ENCODE measurements around the gene POLN.

The POLN gene

GRCh38 chr4:2054217-2054616, 187.7 kb downstream of the POLN start:
- ChIA-PET POLR2A (no interaction called here), CTCF (no interaction called here)
- TF ChIP-seq CTCF (IDR thresholded peaks at IDR 0.05; ENCODE audit: control extremely low read depth, extremely low read depth, low read depth, missing control alignments), result no peak
- DNase-seq (ENCODE audit: extremely low spot score), result no peak

- ChIA-PET CTCF (interaction anchor here (1.4 kb wide), 1 partner anchor 41 kb away, joined by 3 read pairs; no protein-coding TSS in a partner anchor), POLR2A (no interaction called here)
- TF ChIP-seq CTCF (IDR thresholded peaks at IDR 0.05; ENCODE audit: control extremely low read depth, extremely low read depth, low read depth, missing control alignments), result no peak
- DNase-seq (ENCODE audit: extremely low spot score), result no peak
These were observed 190.8 kb downstream of the POLN start for GRCh38 chr4:2051086-2051485.

GRCh38 chr4:2049811-2050210, 192.1 kb downstream of the POLN start:
- DNase-seq (ENCODE audit: extremely low spot score), result no peak
- TF ChIP-seq CTCF (IDR thresholded peaks at IDR 0.05; ENCODE audit: control extremely low read depth, extremely low read depth, low read depth, missing control alignments), result no peak
- POLR2A ChIA-PET, result no interaction called here
- CTCF ChIA-PET, result interaction anchor here (1.1 to 1.4 kb wide), 3 partner anchors 8 to 42 kb away, joined by 3 read pairs; no protein-coding TSS in a partner anchor

- no peak for TF ChIP-seq CTCF (IDR thresholded peaks at IDR 0.05; ENCODE audit: control extremely low read depth, extremely low read depth, low read depth, missing control alignments)
- ChIA-PET CTCF (interaction anchor here (1.1 to 1.2 kb wide), 2 partner anchors 8 to 13 kb away, joined by 3 read pairs; no protein-coding TSS in a partner anchor), POLR2A (no interaction called here)
- DNase-seq (ENCODE audit: extremely low spot score), result no peak
These were observed 192.5 kb downstream of the POLN start for GRCh38 chr4:2049381-2049780.

- ChIA-PET POLR2A (no interaction called here), CTCF (interaction anchor here (1.2 kb wide), 1 partner anchor 12 kb away, joined by 3 read pairs; no protein-coding TSS in a partner anchor)
- no peak for DNase-seq (ENCODE audit: extremely low spot score)
These were observed 193.1 kb downstream of the POLN start for GRCh38 chr4:2048831-2049230.

GRCh38 chr4:2047781-2048581, 193.9 kb downstream of the POLN start:
- no peak for TF ChIP-seq CTCF (IDR thresholded peaks at IDR 0.05; ENCODE audit: control extremely low read depth, extremely low read depth, low read depth, missing control alignments)
- ChIA-PET CTCF (no interaction called here), POLR2A (no interaction called here)
- no peak for DNase-seq (ENCODE audit: extremely low spot score)

More at GRCh38 chr4:2048831-2049230, 193.1 kb downstream of the POLN start:
- TF ChIP-seq CTCF (IDR thresholded peaks at IDR 0.05; ENCODE audit: control extremely low read depth, extremely low read depth, low read depth, missing control alignments), result no peak
